Lower lobe of right lung (tissue), 2 donors: ENCODE results near the gene POU2AF1. TPM values are rescaled to one million over a fixed set of nuclear protein-coding genes. Genes with fewer than 3 reads are reported as not detected.
"Not testable (repeated sequence)": the region's sequence is repeated elsewhere in the genome, so short reads cannot be mapped to it uniquely, and the experiment has no call there.

Experiments
- ATAC-seq, 2 donors: fragments of 200-7000 bp; cut with Tn5 transposase; one replicate each; pipeline ENCODE4 v1.9.1; 2020 to 2022; ENCODE audit warnings: mild to moderate bottlenecking in 2 of 2, moderate library complexity in 2 of 2
- DNase-seq: peaks from one replicate; pipeline ENCODE4 v3.0.0-alpha.2; 2020
- H3K27ac ChIP-seq: fragments of 200-600 bp; one replicate; pipeline ENCODE4 v1.8.0; 2022
- H3K27me3 ChIP-seq: fragments of 200-600 bp; one replicate; pipeline ENCODE4 v1.8.0; 2022; ENCODE audit warnings: low read depth
- H3K36me3 ChIP-seq: fragments of 200-600 bp; one replicate; pipeline ENCODE4 v1.8.0; 2022; ENCODE audit warnings: mild to moderate bottlenecking
- H3K4me1 ChIP-seq: fragments of 200-600 bp; one replicate; pipeline ENCODE4 v1.8.0; 2022
- H3K4me3 ChIP-seq: fragments of 200-600 bp; one replicate; pipeline ENCODE4 v1.8.0; 2022; ENCODE audit warnings: mild to moderate bottlenecking
- H3K9me3 ChIP-seq: fragments of 200-600 bp; one replicate; pipeline ENCODE4 v1.8.0; 2022
- CTCF ChIP-seq: fragments of 200-600 bp; IDR thresholded peaks from one replicate; pipeline ENCODE4 v1.8.0; 2022; ENCODE audit warnings: antibody characterized with exemption, mild to moderate bottlenecking
- intact Hi-C: fragments of 100-400 bp; cut with DNase I; formaldehyde crosslinking; loops from one replicate; pipeline ENCODE4 v1.11.0; 2022
- total RNA-seq: library from RNA; stranded (reverse); fragmentation: NEBNext Ultra II Directional; extraction: Animal tissue kit (Norgen Biotek cat#: 25700); gene quantifications from one replicate; pipeline ENCODE4 v1.2.1, GENCODE V29; 2021
- donor health status: DM: no; HTN: yes; CAD: no; lungs with severe emphysema.

POU2AF1 gene
- total RNA-seq, 1 donor from 2014 or later, result 3.4 TPM

- TF ChIP-seq CTCF, result no peak
- no peaks in the 10 kb centered on the region for H3K9me3 ChIP-seq
- H3K4me3 ChIP-seq, result no peak overlapping the region
- DNase-seq (no peak), ATAC-seq (no peak)
- no peak overlapping the region for H3K27ac ChIP-seq
- no peaks in the 10 kb centered on the region for H3K4me1 ChIP-seq
- no peaks in the 10 kb centered on the region for H3K27me3 ChIP-seq
- no peaks in the 10 kb centered on the region for H3K36me3 ChIP-seq
- intact Hi-C loops, result no loop called here
Observed at GRCh38 chr11:111403051-111403726, 24.1 kb upstream of the POU2AF1 start.

GRCh38 chr11:111402411-111402810 is 23.3 kb upstream of the POU2AF1 start:
- no peaks in the 10 kb centered on the region for H3K36me3 ChIP-seq
- H3K4me3 ChIP-seq, result no peak overlapping the region
- H3K9me3 ChIP-seq, result no peaks in the 10 kb centered on the region
- DNase-seq, result no peak
- no peaks in the 10 kb centered on the region for H3K4me1 ChIP-seq
- no peak for TF ChIP-seq CTCF
- H3K27me3 ChIP-seq, result no peaks in the 10 kb centered on the region
- H3K27ac ChIP-seq, result no peak overlapping the region
- intact Hi-C loops, result no loop called here
- ATAC-seq, result no peak

GRCh38 chr11:111401957-111402356 is 22.9 kb upstream of the POU2AF1 start:
- H3K27me3 ChIP-seq, DNase-seq, H3K27ac ChIP-seq, H3K4me3 ChIP-seq, H3K4me1 ChIP-seq, ATAC-seq, H3K36me3 ChIP-seq, intact Hi-C loops, H3K9me3 ChIP-seq: not testable (repeated sequence)

GRCh38 chr11:111400595-111400994 is 21.5 kb upstream of the POU2AF1 start:
- Histone ChIP-seq H3K9me3 (no peaks in the 10 kb centered on the region), H3K27me3 (no peaks in the 10 kb centered on the region), H3K4me1 (no peaks in the 10 kb centered on the region), H3K4me3 (no peak overlapping the region), H3K27ac (no peak overlapping the region), H3K36me3 (no peaks in the 10 kb centered on the region)
- ATAC-seq (no peak), DNase-seq (no peak)
- intact Hi-C loops, result no loop called here
- TF ChIP-seq CTCF, result no peak

GRCh38 chr11:111399187-111400031 is 20.3 kb upstream of the POU2AF1 start:
- Histone ChIP-seq H3K27ac (no peak overlapping the region), H3K4me3 (no peak overlapping the region), H3K9me3 (no peaks in the 10 kb centered on the region), H3K4me1 (no peaks in the 10 kb centered on the region), H3K36me3 (no peaks in the 10 kb centered on the region), H3K27me3 (no peaks in the 10 kb centered on the region)
- intact Hi-C loops, result no loop called here
- DNase-seq (no peak), ATAC-seq (no peak)
- TF ChIP-seq CTCF, result no peak

GRCh38 chr11:111397034-111397433 is 18.0 kb upstream of the POU2AF1 start:
- ATAC-seq (no peak), DNase-seq (no peak)
- Histone ChIP-seq H3K27ac (no peak overlapping the region), H3K36me3 (no peaks in the 10 kb centered on the region), H3K4me3 (no peak overlapping the region), H3K27me3 (no peaks in the 10 kb centered on the region), H3K9me3 (no peaks in the 10 kb centered on the region), H3K4me1 (no peaks in the 10 kb centered on the region)
- TF ChIP-seq CTCF, result no peak
- intact Hi-C loops, result no loop called here
